Astrocyte (in vitro differentiated cells and primary cell): Measurements from ENCODE around the gene CCDC85A.

ENCODE experiments used
- CTCF ChIP-seq: IDR thresholded peaks from 2 replicates; pipeline ENCODE4 v1.5.1; 2011; ENCODE audit warnings: low read depth, mild to moderate bottlenecking, inconsistent platforms, low read length, moderate library complexity; ENCODE audit not compliant: insufficient read depth
- EZH2 ChIP-seq: IDR thresholded peaks from 2 replicates; pipeline ENCODE4 v1.6.1; 2012; ENCODE audit warnings: mild to moderate bottlenecking, low read length, inconsistent platforms; ENCODE audit not compliant: insufficient read depth

GRCh38 chr2:56175779-56176178 lies 8.0 kb upstream of the CCDC85A start:
- TF ChIP-seq CTCF (no peak), EZH2 (no peak)
